HG03558 (cell line): ENCODE data around the gene ANXA4.
"Not testable (repeated sequence)": the region's sequence is repeated elsewhere in the genome, so short reads cannot be mapped to it uniquely, and the experiment has no call there.

Experiments used
- ATAC-seq: cut with Tn5 transposase; IDR thresholded peaks from one replicate; pipeline ENCODE4 v1.9.1; 2021; ENCODE audit warnings: moderate number of reproducible peaks; ENCODE audit not compliant: unreplicated experiment; ENCODE audit errors: extremely low read depth

The ANXA4 gene

DNA sequence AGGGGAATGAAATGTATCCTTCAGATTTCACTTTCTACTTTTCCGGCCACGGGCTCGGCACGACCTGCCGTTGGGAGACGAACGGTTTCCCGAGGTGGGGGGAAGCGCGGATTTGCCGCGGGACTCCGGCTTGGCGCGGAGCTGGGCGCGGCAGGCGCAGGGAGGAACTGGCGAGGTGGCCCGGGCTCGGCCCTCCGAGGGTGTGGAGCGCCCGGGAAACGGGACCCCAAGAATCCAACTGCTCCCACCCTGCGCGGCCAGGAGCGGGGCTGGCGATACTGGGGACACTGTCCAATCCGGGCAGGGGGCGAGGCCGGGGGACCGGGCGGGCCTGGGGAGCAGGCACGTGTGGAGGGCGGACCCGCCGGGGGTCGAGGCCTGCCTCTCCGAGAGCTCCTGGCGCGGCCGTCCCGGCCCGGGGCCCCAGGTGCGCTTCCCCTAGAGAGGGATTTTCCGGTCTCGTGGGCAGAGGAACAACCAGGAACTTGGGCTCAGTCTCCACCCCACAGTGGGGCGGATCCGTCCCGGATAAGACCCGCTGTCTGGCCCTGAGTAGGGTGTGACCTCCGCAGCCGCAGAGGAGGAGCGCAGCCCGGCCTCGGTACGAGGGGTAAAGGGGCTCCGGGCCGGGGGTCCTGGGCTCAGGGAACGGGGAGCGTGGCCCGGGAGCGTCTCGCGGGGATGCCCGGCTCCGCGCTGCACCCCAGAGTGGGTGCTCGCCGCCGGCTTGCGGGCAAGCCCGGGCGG, at the start of gene ANXA4:
ANXA4 (plus strand) TSS at position 560 of the 747 bp plus-strand sequence. CDS start 39,432 bp downstream, outside the sequence.
- peak; percentile 64 for ATAC-seq

DNA sequence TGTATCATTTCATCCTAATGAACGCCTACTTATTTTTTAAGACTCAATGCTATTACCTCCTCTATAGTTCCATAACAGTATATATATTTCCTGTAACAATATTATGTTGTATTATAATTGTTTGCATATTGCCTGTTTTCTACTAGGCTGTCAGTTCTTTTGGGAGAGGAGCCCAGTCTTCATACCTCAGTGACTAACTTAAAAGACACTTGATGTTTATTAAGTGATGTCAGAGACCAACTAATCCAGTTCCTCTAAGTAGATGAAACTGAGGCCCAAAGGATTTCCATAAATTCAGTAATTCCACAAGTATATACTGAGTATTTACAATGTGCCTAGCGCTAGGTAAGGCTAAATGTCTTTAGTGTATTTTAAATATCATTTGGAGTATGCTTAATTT, 49.5 kb upstream of the ANXA4 start:
- no peak for ATAC-seq

DNA sequence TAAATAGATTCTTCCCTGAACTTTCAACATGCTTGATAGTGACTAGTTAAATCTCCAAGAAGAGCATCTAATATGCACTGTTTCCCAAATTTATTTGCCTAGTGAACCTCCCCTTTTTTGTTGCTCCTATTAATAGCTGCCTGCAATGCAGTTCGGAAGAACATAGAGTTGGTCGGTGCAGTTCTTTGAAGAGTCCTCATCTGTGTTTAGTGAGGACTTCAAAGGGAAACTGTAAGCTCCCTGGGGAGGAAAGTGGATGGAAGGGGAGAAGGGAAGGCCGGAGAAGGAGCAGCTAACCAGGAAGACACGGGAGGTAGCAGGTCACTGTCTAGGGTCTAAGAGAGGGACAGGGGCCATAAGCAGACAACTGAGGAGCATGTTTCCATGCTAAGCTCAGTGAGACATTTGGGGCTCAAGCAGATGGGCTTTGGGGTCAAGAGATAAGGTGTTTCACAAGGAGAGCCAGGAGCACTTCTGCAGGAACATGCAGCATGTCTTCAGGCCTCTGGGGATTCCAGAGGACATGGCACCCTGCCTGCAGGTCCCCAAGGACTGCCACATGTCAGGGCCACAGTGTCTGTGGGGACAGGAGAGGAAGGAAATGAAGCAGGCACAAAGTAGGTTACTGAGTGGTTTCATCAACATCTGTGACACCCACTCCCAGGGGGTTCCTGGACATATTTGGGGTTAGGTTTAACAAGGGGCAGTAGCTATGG, 48.7 kb upstream of the ANXA4 start:
- peak; percentile 60 for ATAC-seq

DNA sequence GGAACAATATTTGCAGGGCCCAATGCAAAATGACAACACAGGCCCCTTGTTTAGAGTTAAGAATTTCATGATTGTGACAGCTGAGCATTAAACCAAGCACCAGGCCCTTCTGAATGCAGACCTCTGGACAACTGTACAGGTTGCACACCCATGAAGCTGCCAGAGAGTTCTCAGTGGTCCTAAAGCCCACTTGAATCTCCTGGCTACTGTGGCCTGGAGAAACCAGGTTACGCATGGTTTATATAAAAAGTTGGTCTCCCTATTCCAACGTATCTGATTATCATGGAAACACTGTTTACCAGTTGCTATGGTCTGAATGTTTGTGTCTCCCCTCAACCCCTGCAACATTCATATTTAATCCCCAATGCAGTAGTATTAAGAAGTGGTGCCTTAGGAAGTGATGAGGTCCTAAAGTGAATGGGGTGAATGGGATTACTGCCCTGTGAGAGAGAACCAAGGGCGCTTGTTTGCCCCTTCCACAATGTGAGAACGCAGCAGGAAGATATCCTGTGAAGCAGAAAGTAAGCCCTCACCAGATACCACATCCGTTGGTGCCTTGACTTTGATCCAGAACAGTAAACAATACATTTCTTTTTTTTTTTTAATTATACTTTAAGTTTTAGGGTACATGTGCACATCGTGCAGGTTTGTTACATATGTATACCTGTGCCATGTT, 48.0 kb upstream of the ANXA4 start:
- ATAC-seq = no peak

DNA sequence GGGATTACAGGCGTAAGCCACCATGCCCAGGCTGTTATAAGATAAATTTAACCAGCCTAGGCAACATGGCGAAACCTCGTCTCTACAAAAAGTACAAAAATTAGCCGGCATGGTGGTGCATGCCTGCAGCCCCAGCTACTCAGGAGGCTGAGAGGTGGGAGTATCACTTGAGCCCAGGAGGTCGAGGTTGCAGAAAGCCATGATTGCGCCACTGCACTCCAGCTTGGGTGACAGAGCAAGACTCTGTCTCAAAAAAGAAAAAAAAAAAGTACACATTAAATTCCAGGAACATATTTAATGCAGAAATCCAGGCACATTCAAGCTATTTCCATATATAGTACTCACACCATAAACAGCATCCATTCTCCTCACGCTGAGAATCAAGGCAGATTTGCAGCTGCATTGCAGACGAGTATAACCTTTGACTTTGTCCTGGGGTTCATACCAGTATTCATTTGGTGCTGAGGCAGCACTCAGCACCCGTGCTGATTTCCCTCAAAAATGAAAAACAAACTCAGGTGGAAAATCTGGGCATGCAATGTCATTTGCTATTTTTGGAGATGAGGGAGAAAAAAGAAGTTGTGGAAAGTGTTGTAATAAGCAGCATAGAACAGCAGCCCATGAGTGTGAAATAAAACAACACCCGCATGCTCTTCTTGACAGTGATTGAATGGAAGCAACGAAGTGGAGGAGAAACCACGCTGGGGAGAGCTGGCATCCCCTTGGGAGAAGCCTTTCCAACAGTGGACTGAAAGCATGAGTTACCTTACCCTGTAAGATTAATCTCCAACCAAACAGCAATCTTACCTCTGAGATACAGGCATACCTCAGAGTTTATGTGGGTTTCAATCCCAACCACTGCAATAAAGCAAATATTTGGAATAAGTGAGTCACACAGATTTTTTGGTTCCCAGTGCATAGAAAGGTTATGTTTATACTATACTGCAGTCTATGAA, 46.8 kb upstream of the ANXA4 start:
- ATAC-seq = no peak

DNA sequence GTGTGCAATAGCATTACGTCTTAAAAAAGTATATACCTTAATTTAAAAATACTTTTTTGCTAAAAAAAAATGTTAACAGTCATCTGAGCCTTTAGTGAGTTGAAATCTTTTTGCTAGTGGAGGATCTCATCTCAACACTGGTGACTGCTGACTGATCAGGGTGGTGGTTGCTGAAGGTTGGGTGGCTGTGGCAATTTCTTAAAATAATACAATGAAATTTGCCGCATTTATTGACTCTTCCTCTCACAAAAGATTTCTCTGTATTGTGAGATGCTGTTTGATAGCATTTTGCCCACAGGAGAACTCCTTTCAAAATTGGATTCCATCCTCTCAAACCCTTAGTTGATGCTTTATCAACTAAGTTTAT, 46.1 kb upstream of the ANXA4 start:
- no peak for ATAC-seq

DNA sequence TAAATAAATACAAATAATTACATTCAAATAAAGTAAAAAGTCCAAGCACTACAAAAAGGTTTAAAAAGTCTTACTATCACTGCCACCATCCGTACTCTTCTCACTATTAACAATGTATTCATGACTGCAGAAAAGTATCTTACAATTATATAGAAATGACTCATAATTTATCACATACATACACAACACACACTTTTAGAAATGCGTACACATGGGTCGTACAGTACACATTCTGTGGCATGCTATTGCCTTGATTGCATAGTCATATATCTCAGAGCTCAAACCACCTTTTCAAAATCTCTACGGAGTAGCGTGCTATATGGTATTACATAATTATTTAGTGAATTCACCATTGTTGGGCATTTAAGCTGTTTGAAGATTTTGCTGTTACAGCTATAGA, 41.6 kb upstream of the ANXA4 start:
- no peak for ATAC-seq

GRCh38 chr2:69701100-69701945, 40.6 kb upstream of the ANXA4 start:
- no peak for ATAC-seq

GRCh38 chr2:69703189-69703588, 38.7 kb upstream of the ANXA4 start:
- no peak for ATAC-seq

- no peak for ATAC-seq
Measured at GRCh38 chr2:69704446-69704845, 37.5 kb upstream of the ANXA4 start.

GRCh38 chr2:69709290-69709689, 32.6 kb upstream of the ANXA4 start:
- no peak for ATAC-seq

DNA sequence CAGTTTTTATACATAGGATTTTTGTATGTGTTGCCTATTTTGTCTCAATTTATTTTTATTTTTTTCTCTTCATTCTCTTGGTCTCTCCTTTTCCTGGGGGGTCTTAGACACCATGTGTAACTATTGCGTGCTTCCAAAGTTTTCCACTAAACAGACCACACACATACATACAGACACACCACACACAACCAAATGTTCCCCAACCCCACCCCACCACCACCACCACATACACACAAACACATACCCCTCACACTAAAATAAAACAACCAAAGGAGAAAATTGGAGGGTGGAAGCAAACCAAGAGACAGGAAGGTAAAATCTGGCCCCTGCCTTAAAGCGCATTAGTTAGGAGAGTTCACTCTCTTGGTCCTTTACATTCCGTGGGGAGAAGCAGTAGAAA, 30.0 kb upstream of the ANXA4 start:
- ATAC-seq = no peak

DNA sequence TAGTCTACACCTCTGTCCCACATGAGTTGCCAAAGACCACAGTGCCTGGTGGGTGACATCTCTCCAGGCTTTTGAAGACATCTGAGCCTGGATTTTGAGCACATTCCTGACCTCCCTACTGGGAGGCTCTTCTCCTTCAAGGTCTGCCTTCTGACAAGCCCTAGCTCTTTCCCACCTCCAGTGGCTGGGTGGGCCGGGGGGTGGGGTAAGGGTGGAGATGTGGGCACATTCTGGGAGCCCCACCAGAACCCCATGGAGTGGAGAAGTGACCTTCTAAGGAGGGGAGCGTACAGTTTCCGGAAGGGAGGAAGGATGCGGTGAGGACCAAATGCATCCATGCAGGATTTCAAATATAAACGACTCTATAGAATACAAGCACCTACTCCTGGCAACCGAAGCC, 27.9 kb upstream of the ANXA4 start:
- ATAC-seq = no peak

DNA sequence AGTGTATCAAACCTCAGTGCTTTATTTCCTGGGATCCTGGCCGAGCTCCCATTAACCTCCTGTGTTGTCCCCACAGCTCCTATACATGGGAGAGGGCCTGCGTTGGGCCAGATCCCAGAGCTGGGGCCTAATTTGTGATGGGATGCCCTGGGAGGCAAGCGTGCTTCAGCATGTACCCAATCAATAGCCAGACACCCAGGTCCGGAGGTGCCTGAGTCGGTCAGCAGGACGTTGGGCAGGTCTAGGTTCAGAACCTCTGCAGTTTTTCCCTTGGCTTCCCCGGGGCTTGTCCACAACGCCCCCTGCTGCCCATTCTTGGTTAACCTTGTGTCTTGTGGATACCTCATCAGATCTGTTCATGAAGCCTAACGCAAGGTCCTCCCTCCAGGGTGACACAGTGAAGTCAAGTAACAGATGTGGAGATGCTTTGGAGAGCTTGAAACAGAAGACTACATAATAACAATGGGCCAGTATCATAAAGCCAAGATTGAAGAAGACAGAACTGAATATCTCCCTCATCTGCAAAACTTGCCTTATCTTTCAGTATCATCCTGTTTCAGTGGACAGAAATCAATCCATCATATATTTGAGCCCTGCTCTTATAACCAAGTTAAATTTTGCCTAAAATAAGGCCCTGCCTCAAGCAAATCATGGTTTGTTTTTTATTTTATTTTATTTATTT, 27.3 kb upstream of the ANXA4 start:
- ATAC-seq = not testable (repeated sequence)

- ATAC-seq = no peak
Measured at GRCh38 chr2:69715964-69716363, 26.0 kb upstream of the ANXA4 start.

GRCh38 chr2:69716555-69717120, 25.3 kb upstream of the ANXA4 start:
- ATAC-seq = no peak

DNA sequence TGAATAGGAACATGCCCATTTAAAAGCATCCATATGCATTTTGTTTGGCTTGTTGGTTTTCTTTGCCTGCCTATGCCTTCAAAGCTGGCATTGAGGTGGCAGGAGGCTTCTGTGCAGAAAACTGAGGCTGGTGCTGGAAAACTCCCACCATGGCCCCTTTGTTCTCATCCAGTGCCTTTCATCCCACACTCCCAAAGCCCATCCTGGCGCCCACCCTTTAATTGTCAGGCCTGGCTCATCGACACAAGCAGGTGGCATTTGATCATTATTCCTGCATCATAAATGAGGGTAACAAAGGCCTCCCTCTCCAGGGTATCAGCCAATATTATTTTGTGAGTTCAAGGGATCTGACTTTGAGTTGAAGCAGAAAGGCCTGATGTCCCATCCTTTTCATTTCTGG, 24.7 kb upstream of the ANXA4 start:
- no peak for ATAC-seq

DNA sequence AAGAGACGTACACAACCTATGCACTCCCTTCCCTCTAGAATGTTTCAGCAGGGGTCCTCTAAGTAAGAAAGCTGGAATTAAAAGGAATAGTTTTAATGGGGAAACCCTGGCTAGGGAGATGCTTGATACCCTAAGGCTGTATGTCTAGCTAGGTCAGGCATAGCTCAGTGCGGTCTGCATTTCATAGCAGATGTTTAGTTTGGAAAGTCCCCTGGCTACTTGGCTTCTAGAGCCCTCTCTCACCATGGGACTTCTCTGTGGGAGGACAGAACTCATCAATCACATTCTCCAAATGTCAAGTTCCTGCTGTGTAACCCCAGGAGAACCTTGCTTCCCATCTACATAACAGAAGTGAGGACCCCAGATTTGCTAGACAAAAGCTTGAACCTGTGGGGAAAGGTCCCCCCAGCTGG, 24.1 kb upstream of the ANXA4 start:
- no peak for ATAC-seq
